H1 (cell line): ENCODE measurements around the gene TPRG1L. TPM values are rescaled to one million over a fixed set of nuclear protein-coding genes. Genes with fewer than 3 reads are reported as not detected.

Experiments
- CTCF ChIA-PET: fragments of 300-600 bp; sonication (Branson Sonifier 250); formaldehyde crosslinking; loops from one replicate; lab custom pipeline; 2021; ENCODE audit not compliant: partially characterized antibody; lab: Charles Lee
- POLR2A ChIA-PET: fragments of 300-600 bp; sonication (Branson Sonifier 250); formaldehyde crosslinking; loops from one replicate; lab custom pipeline; 2021; ENCODE audit warnings: inconsistent platforms; ENCODE audit not compliant: partially characterized antibody; lab: Charles Lee
- DNase-seq, 2 experiments: peaks; one replicate each; pipeline versions ENCODE4 v3.0.0 to v3.0.0-alpha.2; 2010 to 2022; ENCODE audit warnings: low spot score in 2 of 2, low read depth in 1 of 2, mixed read lengths in 1 of 2
- FAIRE-seq: peaks from 2 replicates; lab custom pipeline; 2011; peaks lifted over from hg19 to GRCh38; lab: Jason Lieb, UNC
- H2AFZ ChIP-seq: 2 replicates; pipeline ENCODE4 v1.8.1; 2012; ENCODE audit warnings: low read length, inconsistent platforms
- H2AK5ac ChIP-seq: 2 replicates; pipeline ENCODE4 v1.6.1; 2013; ENCODE audit warnings: low read depth, low read length
- H2BK120ac ChIP-seq: replicated peaks from 2 replicates; pipeline ENCODE3; 2013; ENCODE audit warnings: low read depth, low read length, inconsistent platforms
- H2BK12ac ChIP-seq: 2 replicates; pipeline ENCODE4 v1.6.1; 2013; ENCODE audit warnings: low read depth, low read length
- H2BK15ac ChIP-seq: 2 replicates; pipeline ENCODE4 v1.6.1; 2013; ENCODE audit warnings: low read length
- H2BK20ac ChIP-seq: 2 replicates; pipeline ENCODE4 v1.6.1; 2013; ENCODE audit warnings: low read length
- H2BK5ac ChIP-seq: 2 replicates; pipeline ENCODE4 v1.6.1; 2013; ENCODE audit warnings: low read depth, low read length
- H3K14ac ChIP-seq: 2 replicates; pipeline ENCODE4 v1.6.1; 2013; ENCODE audit warnings: inconsistent platforms; ENCODE audit not compliant: insufficient read length
- H3K18ac ChIP-seq: 2 replicates; pipeline ENCODE4 v1.6.1; 2013; ENCODE audit warnings: low read length; ENCODE audit errors: extremely low read depth
- H3K23ac ChIP-seq: 2 replicates; pipeline ENCODE4 v1.6.1; 2013; ENCODE audit warnings: inconsistent platforms; ENCODE audit not compliant: insufficient read length
- H3K23me2 ChIP-seq: 2 replicates; pipeline ENCODE4 v1.6.1; 2013; ENCODE audit warnings: low read depth, low read length
- H3K27ac ChIP-seq: 2 replicates; pipeline ENCODE4 v1.6.1; 2011; ENCODE audit warnings: low read depth, low read length, inconsistent platforms
- H3K27me3 ChIP-seq, 4 experiments: replicated peaks in 1 of 4; 1 replicate in 1 of 4; 2 replicates in 3 of 4; pipeline versions ENCODE4 v1.6.1 to v1.8.1; 2011 to 2013; ENCODE audit warnings: low read length in 3 of 4, mild to moderate bottlenecking in 3 of 4, inconsistent platforms in 2 of 4, mixed read lengths in 2 of 4, moderate library complexity in 1 of 4; ENCODE audit not compliant: control insufficient read depth in 3 of 4, insufficient read depth in 3 of 4; ENCODE audit errors: extremely low read depth in 1 of 4
- H3K36me3 ChIP-seq, 4 experiments: 2 replicates each; pipeline versions ENCODE4 v1.6.1 to v1.8.1; 2011 to 2013; ENCODE audit warnings: mild to moderate bottlenecking in 4 of 4, low read length in 3 of 4, moderate library complexity in 2 of 4, control low read depth in 1 of 4, inconsistent platforms in 1 of 4; ENCODE audit not compliant: insufficient read depth in 4 of 4, control insufficient read depth in 2 of 4
- H3K4ac ChIP-seq: replicated peaks from 2 replicates; pipeline ENCODE3; 2013; ENCODE audit warnings: low read length, low read depth, mixed read lengths, inconsistent platforms; ENCODE audit not compliant: insufficient read length
- H3K4me1 ChIP-seq, 4 experiments: replicated peaks in 1 of 4; 1 replicate in 1 of 4; 2 replicates in 3 of 4; pipeline versions ENCODE4 v1.6.1 to v1.8.1; 2011 to 2013; ENCODE audit warnings: low read length in 3 of 4, inconsistent platforms in 2 of 4, mixed read lengths in 1 of 4; ENCODE audit not compliant: insufficient read depth in 4 of 4, control insufficient read depth in 3 of 4
- H3K4me2 ChIP-seq, 2 experiments: 2 replicates each; pipeline versions ENCODE4 v1.6.1 to v1.8.1; 2011 to 2013; ENCODE audit warnings: low read depth in 2 of 2, low read length in 2 of 2, control low read depth in 1 of 2, inconsistent platforms in 1 of 2, mild to moderate bottlenecking in 1 of 2; ENCODE audit not compliant: insufficient read depth in 1 of 2
- H3K4me3 ChIP-seq, 4 experiments: fragments of 200-600, 300-600 bp in 1 of 4; sonication (generic), shearing (Covaris generic), sonication (Bioruptor Twin) in 1 of 4; 2 replicates each; pipeline versions ENCODE4 v1.5.1 to v1.8.1; 2011 to 2016; ENCODE audit warnings: low read length in 4 of 4, low read depth in 3 of 4, control low read depth in 2 of 4, inconsistent platforms in 2 of 4, mild to moderate bottlenecking in 2 of 4, mixed read lengths in 1 of 4, moderate library complexity in 1 of 4; ENCODE audit not compliant: insufficient read depth in 2 of 4; ENCODE audit errors: extremely low read depth in 1 of 4
- H3K56ac ChIP-seq: replicated peaks from 2 replicates; pipeline ENCODE3; 2013; ENCODE audit warnings: low read depth, mild to moderate bottlenecking, mixed read lengths, low read length, inconsistent platforms; ENCODE audit not compliant: insufficient read length
- H3K79me1 ChIP-seq: 2 replicates; pipeline ENCODE4 v1.6.1; 2013; ENCODE audit warnings: low read depth, low read length, control low read depth
- H3K79me2 ChIP-seq, 2 experiments: 2 replicates each; pipeline versions ENCODE4 v1.6.1 to v1.8.1; 2012 to 2013; ENCODE audit warnings: low read length in 2 of 2, mild to moderate bottlenecking in 2 of 2, inconsistent platforms in 1 of 2; ENCODE audit not compliant: insufficient read depth in 2 of 2, control insufficient read depth in 1 of 2
- H3K9ac ChIP-seq, 4 experiments: replicated peaks in 1 of 4; 1 replicate in 1 of 4; 2 replicates in 3 of 4; pipeline versions ENCODE4 v1.6.1 to v1.8.1; 2011 to 2013; ENCODE audit warnings: low read depth in 3 of 4, low read length in 3 of 4, control low read depth in 2 of 4, mild to moderate bottlenecking in 2 of 4, moderate library complexity in 2 of 4, inconsistent platforms in 1 of 4; ENCODE audit errors: extremely low read depth in 1 of 4
- H3K9me3 ChIP-seq, 2 experiments: 2 replicates each; pipeline versions ENCODE4 v1.6.1 to v1.8.1; 2012 to 2013; ENCODE audit warnings: mild to moderate bottlenecking in 2 of 2, moderate library complexity in 2 of 2, control low read depth in 1 of 2, inconsistent platforms in 1 of 2, low read depth in 1 of 2, low read length in 1 of 2, mixed read lengths in 1 of 2; ENCODE audit not compliant: insufficient read depth in 2 of 2
- H4K20me1 ChIP-seq, 2 experiments: replicated peaks in 1 of 2; 2 replicates each; pipeline versions ENCODE3 to v1.8.1; 2011 to 2013; ENCODE audit warnings: inconsistent platforms in 2 of 2, low read length in 2 of 2, mild to moderate bottlenecking in 1 of 2; ENCODE audit not compliant: insufficient read depth in 2 of 2, control insufficient read depth in 1 of 2
- H4K5ac ChIP-seq: 2 replicates; pipeline ENCODE4 v1.6.1; 2013; ENCODE audit warnings: low read length, low read depth, mixed read lengths, inconsistent platforms; ENCODE audit not compliant: insufficient read length
- H4K8ac ChIP-seq: 2 replicates; pipeline ENCODE4 v1.8.0; 2013; ENCODE audit warnings: mild to moderate bottlenecking, moderate library complexity, low read length, inconsistent platforms; ENCODE audit not compliant: insufficient read depth; ENCODE audit errors: extremely low read depth
- H4K91ac ChIP-seq: replicated peaks from 2 replicates; pipeline ENCODE3; 2013; ENCODE audit warnings: low read length, mixed read lengths, inconsistent platforms; ENCODE audit not compliant: insufficient read length
- ASH2L ChIP-seq: fragments of 200-600, 300-600 bp; sonication (generic); IDR thresholded peaks from one replicate; pipeline ENCODE4 v1.7.1; 2017; ENCODE audit warnings: low read length
- BCL11A ChIP-seq, 2 experiments: IDR thresholded peaks; one replicate each; pipeline ENCODE4 v1.6.1; 2011; ENCODE audit warnings: low read depth in 2 of 2, low read length in 2 of 2, mild to moderate bottlenecking in 2 of 2
- CBX5 ChIP-seq: fragments of 300-800, 300-1000 bp; sonication (generic); IDR thresholded peaks from 2 replicates; pipeline ENCODE4 v1.7.1; 2016; ENCODE audit warnings: antibody characterized with exemption, low read length, low read depth
- CBX8 ChIP-seq: fragments of 300-800, 300-1000 bp; sonication (generic); IDR thresholded peaks from 2 replicates; pipeline ENCODE4 v1.7.1; 2016; ENCODE audit warnings: low read depth, low read length, borderline replicate concordance
- CEBPB ChIP-seq: IDR thresholded peaks from 2 replicates; pipeline ENCODE4 v1.6.1; 2012; ENCODE audit warnings: low read depth, low read length
- JUN ChIP-seq: IDR thresholded peaks from 2 replicates; pipeline ENCODE4 v1.6.1; 2011; ENCODE audit warnings: low read depth, mild to moderate bottlenecking, improper control_type of control experiment, low read length
- KDM1A ChIP-seq: fragments of 200-600, 300-600 bp; sonication (generic); IDR thresholded peaks from 2 replicates; pipeline ENCODE4 v1.7.1; 2016; ENCODE audit warnings: mild to moderate bottlenecking, low read length, borderline replicate concordance
- KDM4A ChIP-seq: IDR thresholded peaks from one replicate; pipeline ENCODE4 v1.7.1; 2012; ENCODE audit warnings: low read depth, mild to moderate bottlenecking, moderate library complexity, low read length, inconsistent platforms; ENCODE audit not compliant: severe bottlenecking
- KDM5A ChIP-seq: fragments of 200-600 bp; IDR thresholded peaks from 2 replicates; pipeline ENCODE4 v1.7.1; 2012; ENCODE audit warnings: mild to moderate bottlenecking, low read length, inconsistent platforms, mixed read lengths
- NRF1 ChIP-seq: IDR thresholded peaks from 2 replicates; pipeline ENCODE4 v1.6.1; 2011; ENCODE audit warnings: mild to moderate bottlenecking, low read depth, low read length, improper control_type of control experiment
- SP2 ChIP-seq: IDR thresholded peaks from 2 replicates; pipeline ENCODE4 v1.6.1; 2012; ENCODE audit warnings: mild to moderate bottlenecking, low read length, inconsistent platforms
- TBP ChIP-seq: IDR thresholded peaks from 2 replicates; pipeline ENCODE4 v1.6.1; 2011; ENCODE audit warnings: low read depth, low read length, improper control_type of control experiment
- YY1 ChIP-seq: IDR thresholded peaks from 2 replicates; pipeline ENCODE4 v1.6.1; 2011; ENCODE audit warnings: low read depth, mild to moderate bottlenecking, low read length
- ZNF274 ChIP-seq: IDR thresholded peaks from 2 replicates; pipeline ENCODE4 v1.7.0; 2012; ENCODE audit warnings: low read length, borderline replicate concordance; ENCODE audit errors: extremely low read depth
- WGBS, 2 experiments: shearing (Covaris generic) in 1 of 2; methylation state at CpG; one replicate each; pipeline versions ENCODE4 v1.1.6 to v1.1.7; 2013 to 2015; ENCODE audit warnings: low lambda C conversion rate in 2 of 2, mixed read lengths in 2 of 2, inconsistent platforms in 1 of 2, low coverage in 1 of 2, missing lambda C conversion rate in 1 of 2; ENCODE audit not compliant: insufficient replicate concordance in 2 of 2, insufficient coverage in 1 of 2, insufficient read length in 1 of 2; ENCODE audit errors: extremely low coverage in 1 of 2, missing lambda C conversion rate in 1 of 2; 5-methylcytosine and 5-hydroxymethylcytosine counted together
- polyA plus RNA-seq, 7 experiments: library from polyadenylated mRNA; depleted of rRNA in 3 of 7; stranded (reverse) in 5 of 7; unstranded in 2 of 7; fragments of >200 nt in 5 of 7; fragments of 200-250 nt in 2 of 7; gene quantifications; 1 replicate in 5 of 7; 2 replicates in 1 of 7; 4 replicates in 1 of 7; pipeline versions ENCODE4 v1.2.1 to v1.2.3, GENCODE V29; 2011 to 2013; ENCODE audit warnings: missing spikeins in 2 of 7, mixed read lengths in 2 of 7
- total RNA-seq: library from RNA; stranded (reverse); fragmentation: NEBNext Ultra II Directional; extraction: Animal tissue kit (Norgen Biotek cat#: 25700); gene quantifications from 2 replicates; pipeline ENCODE4 v1.2.1, GENCODE V29; 2021

The TPRG1L gene
- total and polyA plus RNA-seq, 2 of the 8 experiments (the other 6 are each of a cell fraction or from before 2014, with no cell fraction given), result 21.7 to 22.3 TPM

- CTCF ChIA-PET, result interaction anchor here (1.0 to 3.2 kb wide), 5 partner anchors 9 to 128 kb away, joined by 3 to 14 read pairs (median 5); no protein-coding TSS in a partner anchor
- TF ChIP-seq KDM4A, result no peak
- TF ChIP-seq JUN, result no peak
- no peak for TF ChIP-seq BCL11A (IDR thresholded peaks at IDR 0.05; ENCODE audit: low read depth in 2 of 2, low read length in 2 of 2)
- TF ChIP-seq YY1, result no peak
- TF ChIP-seq CBX5, result no peak
- TF ChIP-seq CEBPB, result no peak
- TF ChIP-seq KDM1A, result no peak
- no peak for TF ChIP-seq SP2
- no peak for TF ChIP-seq NRF1
- TF ChIP-seq ZNF274, result no peak
- no peak for TF ChIP-seq CBX8
- TF ChIP-seq ASH2L, result no peak
- no peak for TF ChIP-seq TBP
- no peak for TF ChIP-seq KDM5A
Observed at GRCh38 chr1:3581296-3582036, 43.3 kb upstream of the TPRG1L start.

More at GRCh38 chr1:3581296-3582036, 43.3 kb upstream of the TPRG1L start:
- DNase-seq (no peak), FAIRE-seq (no peak)
- no peak overlapping the region for H2BK5ac ChIP-seq
- no peak overlapping the region for H3K14ac ChIP-seq
- POLR2A ChIA-PET, result interaction anchor here (1.0 kb wide), 1 partner anchor 8 kb away, joined by 3 read pairs; no protein-coding TSS in a partner anchor
- H4K5ac ChIP-seq, result no peak overlapping the region
- no peak overlapping the region for H2BK20ac ChIP-seq
- no peak overlapping the region for H2BK12ac ChIP-seq
- H4K91ac ChIP-seq, result no peak overlapping the region
- H3K27me3 ChIP-seq, result no peaks in the 10 kb centered on the region
- H4K8ac ChIP-seq, result no peak overlapping the region
- no peak overlapping the region for H3K4me3 ChIP-seq
- no peaks in the 10 kb centered on the region; the same call in 1 of the 2 replicates for H3K79me1 ChIP-seq
- H3K27ac ChIP-seq, result no peak overlapping the region
- no peak overlapping the region for H2BK15ac ChIP-seq
- no peak overlapping the region for H3K56ac ChIP-seq
- 0 out of 2 replicates have a peak, but pooled peaks cover 3% of the 10 kb centered on the region for H3K23me2 ChIP-seq
- H2AK5ac ChIP-seq, result no peak overlapping the region
- H2AFZ ChIP-seq, result no peak overlapping the region
- H3K4me2 ChIP-seq, result no peak overlapping the region
- no peak overlapping the region for H3K23ac ChIP-seq
- H3K18ac ChIP-seq, result no peak overlapping the region
- no peaks in the 10 kb centered on the region for H3K79me2 ChIP-seq
- WGBS, 2 experiments, result 92% methylated on average over 13 of the region's 16 CpGs; no CpG with 5 or more reads in 1 of the 2 experiments
- H3K36me3 ChIP-seq, result no peaks in the 10 kb centered on the region; a peak in 1 of 8 replicates
- H3K9me3 ChIP-seq, result peaks cover 11 to 12% of the 10 kb centered on the region in 2 experiments; a peak in 2 of 4 replicates
- no peak overlapping the region for H2BK120ac ChIP-seq
- no peaks in the 10 kb centered on the region; a peak in 1 of 7 replicates for H3K4me1 ChIP-seq
- H3K9ac ChIP-seq, result no peak overlapping the region
- peaks cover 0 to 4% of the 10 kb centered on the region in 2 experiments for H4K20me1 ChIP-seq
- H3K4ac ChIP-seq, result no peak overlapping the region
